GM12891 (cell line): ENCODE data around the gene CTNNA2.

ENCODE experiments used
- DNase-seq: peaks from one replicate; pipeline ENCODE4 v3.0.0; 2011; ENCODE audit warnings: low spot score; ENCODE audit not compliant: insufficient read length
- FAIRE-seq: peaks from 2 replicates; lab custom pipeline; 2011; peaks lifted over from hg19 to GRCh38; lab: Jason Lieb, UNC
- PAX5 ChIP-seq: IDR thresholded peaks from 2 replicates; pipeline ENCODE4 v1.6.1; 2011; ENCODE audit warnings: low read length, moderate library complexity, mild to moderate bottlenecking; ENCODE audit not compliant: insufficient read depth, severe bottlenecking
- POLR2A ChIP-seq: IDR thresholded peaks from 2 replicates; pipeline ENCODE4 v1.6.1; 2011; ENCODE audit warnings: low read depth, low read length, control low read depth
- POLR2AphosphoS5 ChIP-seq: IDR thresholded peaks from 2 replicates; pipeline ENCODE4 v1.6.1; 2011; ENCODE audit warnings: low read depth, low read length, control low read depth
- POU2F2 ChIP-seq: IDR thresholded peaks from 2 replicates; pipeline ENCODE4 v1.6.1; 2011; ENCODE audit warnings: low read depth, mild to moderate bottlenecking, control low read depth, low read length, moderate library complexity
- SPI1 ChIP-seq: IDR thresholded peaks from 2 replicates; pipeline ENCODE4 v1.6.1; 2011; ENCODE audit warnings: low read depth, low read length, control low read depth
- TAF1 ChIP-seq: IDR thresholded peaks from 2 replicates; pipeline ENCODE4 v1.6.1; 2011; ENCODE audit warnings: low read depth, low read length, control low read depth

The CTNNA2 gene

GRCh38 chr2:79669714-79670113 is 156.9 kb downstream of the CTNNA2 start:
- DNase-seq: no peak
- TF ChIP-seq PAX5: no peak
- TF ChIP-seq TAF1: no peak
- TF ChIP-seq POLR2AphosphoS5: no peak
- no peak for TF ChIP-seq POU2F2
- TF ChIP-seq SPI1: no peak
- TF ChIP-seq POLR2A: no peak
- no peak for FAIRE-seq

- FAIRE-seq: no peak
- TF ChIP-seq TAF1 (no peak), POLR2A (no peak), PAX5 (no peak), POU2F2 (no peak), POLR2AphosphoS5 (no peak), SPI1 (no peak)
Measured at GRCh38 chr2:79670198-79670597, 157.3 kb downstream of the CTNNA2 start.

GRCh38 chr2:79686884-79687283 is 174.0 kb downstream of the CTNNA2 start:
- DNase-seq (no peak), FAIRE-seq (no peak)
- TF ChIP-seq POLR2A (no peak), PAX5 (no peak), POLR2AphosphoS5 (no peak), SPI1 (no peak), TAF1 (no peak), POU2F2 (no peak)

More at GRCh38 chr2:79670198-79670597, 157.3 kb downstream of the CTNNA2 start:
- no peak for DNase-seq

- no peak for FAIRE-seq
- DNase-seq: no peak
- no peak for TF ChIP-seq PAX5
Measured at GRCh38 chr2:79695248-79695647, 182.4 kb downstream of the CTNNA2 start.

- no peak for FAIRE-seq
- TF ChIP-seq PAX5 (no peak), POLR2AphosphoS5 (no peak), POU2F2 (no peak), TAF1 (no peak), SPI1 (no peak), POLR2A (no peak)
- DNase-seq: no peak
Measured at GRCh38 chr2:79697200-79697599, 184.3 kb downstream of the CTNNA2 start.

- TF ChIP-seq TAF1 (no peak), SPI1 (no peak), POLR2AphosphoS5 (no peak), POU2F2 (no peak), PAX5 (no peak), POLR2A (no peak)
- FAIRE-seq: no peak
- no peak for DNase-seq
Measured at GRCh38 chr2:79700651-79701050, 187.8 kb downstream of the CTNNA2 start.

GRCh38 chr2:79702905-79703304 is 190.1 kb downstream of the CTNNA2 start:
- no peak for FAIRE-seq
- TF ChIP-seq SPI1: no peak
- TF ChIP-seq POU2F2: no peak
- no peak for TF ChIP-seq POLR2AphosphoS5
- no peak for TF ChIP-seq TAF1
- no peak for TF ChIP-seq PAX5
- TF ChIP-seq POLR2A: no peak
- DNase-seq: no peak

GRCh38 chr2:79711098-79711497 is 198.2 kb downstream of the CTNNA2 start:
- TF ChIP-seq PAX5 (no peak), POU2F2 (no peak)
- DNase-seq (no peak), FAIRE-seq (no peak)

GRCh38 chr2:79713131-79713785 is 200.4 kb downstream of the CTNNA2 start:
- no peak for TF ChIP-seq POLR2AphosphoS5
- DNase-seq (no peak), FAIRE-seq (no peak)

- FAIRE-seq (no peak), DNase-seq (no peak)
- TF ChIP-seq SPI1: no peak
- TF ChIP-seq POLR2A: no peak
- no peak for TF ChIP-seq POU2F2
- TF ChIP-seq TAF1: no peak
- TF ChIP-seq PAX5: no peak
- no peak for TF ChIP-seq POLR2AphosphoS5
Measured at GRCh38 chr2:79714283-79714682, 201.4 kb downstream of the CTNNA2 start.

- DNase-seq (no peak), FAIRE-seq (no peak)
- TF ChIP-seq TAF1: no peak
- no peak for TF ChIP-seq POLR2A
- TF ChIP-seq SPI1: no peak
- TF ChIP-seq POLR2AphosphoS5: no peak
- no peak for TF ChIP-seq POU2F2
- no peak for TF ChIP-seq PAX5
Measured at GRCh38 chr2:79715338-79715737, 202.5 kb downstream of the CTNNA2 start.
